Ascending aorta (tissue), 2 donors: ENCODE measurements around the gene STK24. TPM values are rescaled to one million over a fixed set of nuclear protein-coding genes. Genes with fewer than 3 reads are reported as not detected.
A peak's percentile ranks its signal among the peaks of the same experiment; 100 is the strongest.

ENCODE experiments used
- DNase-seq, 2 donors: peaks; one replicate each; pipeline ENCODE4 v3.0.0-alpha.2; 2019; ENCODE audit warnings: low spot score in 2 of 2
- H3K27ac ChIP-seq, 2 donors: fragments of 200-600 bp; sonication (generic); one replicate each; pipeline ENCODE4 v1.5.1; 2016 to 2017; ENCODE audit warnings: mild to moderate bottlenecking in 1 of 2
- H3K27me3 ChIP-seq: fragments of 200-600 bp; sonication (generic); one replicate; pipeline ENCODE4 v1.5.1; 2017
- H3K36me3 ChIP-seq, 2 donors: fragments of 200-600 bp; sonication (generic); one replicate each; pipeline ENCODE4 v1.5.1; 2016
- H3K4me1 ChIP-seq, 2 donors: fragments of 200-600 bp; sonication (generic); one replicate each; pipeline ENCODE4 v1.5.1; 2016 to 2017; ENCODE audit warnings: mild to moderate bottlenecking in 1 of 2
- H3K4me3 ChIP-seq, 2 donors: fragments of 200-600 bp; sonication (generic); one replicate each; pipeline ENCODE4 v1.5.1; 2016 to 2017; ENCODE audit warnings: mild to moderate bottlenecking in 1 of 2
- H3K9me3 ChIP-seq, 2 donors: fragments of 200-600 bp; sonication (generic); one replicate each; pipeline ENCODE4 v1.5.1; 2016
- CTCF ChIP-seq, 3 experiments: fragments of 200-600 bp in 2 of 3; fragments of 450-650 bp in 1 of 3; sonication (generic) in 2 of 3; IDR thresholded peaks; one replicate each; pipeline ENCODE4 v1.5.1; 2016 to 2019; ENCODE audit warnings: antibody characterized with exemption in 3 of 3, mild to moderate bottlenecking in 1 of 3, moderate library complexity in 1 of 3
- intact Hi-C: fragments of 100-400 bp; cut with DNase I; formaldehyde crosslinking; loops from one replicate; pipeline ENCODE4 v1.15.1; 2023
- total RNA-seq: library from RNA; depleted of rRNA; stranded (reverse); fragments of >200 nt; gene quantifications from one replicate; pipeline ENCODE4 v1.1.0, GENCODE V29; 2016

STK24 gene
- total RNA-seq, 1 donor from 2014 or later: 35.4 TPM

- Histone ChIP-seq H3K27me3 (no peaks in the 10 kb centered on the region), H3K4me1 (peaks cover 2 to 26% of the 10 kb centered on the region in 2 donors), H3K9me3 (no peaks in the 10 kb centered on the region), H3K36me3 (peaks cover 0 to 16% of the 10 kb centered on the region in 2 donors), H3K27ac (peak overlapping the region in 1 of 2 donors; percentile 63), H3K4me3 (no peak overlapping the region)
- intact Hi-C loops: loop anchor here (5.0 kb wide), 3 partner anchors 127 to 473 kb away; partner anchors contain the start of gene STK24
- no peak for TF ChIP-seq CTCF (IDR thresholded peaks at IDR 0.05)
- DNase-seq: no peak
These were observed 126.9 kb downstream of the STK24 start for GRCh38 chr13:98450026-98450425.

- no peaks in the 10 kb centered on the region for H3K9me3 ChIP-seq
- no peak for TF ChIP-seq CTCF (IDR thresholded peaks at IDR 0.05)
- intact Hi-C loops: loop anchor here (5.0 kb wide), 1 partner anchor 223 kb away; no protein-coding TSS in a partner anchor
- peaks cover 0 to 16% of the 10 kb centered on the region in 2 donors for H3K36me3 ChIP-seq
- no peak for DNase-seq
- no peaks in the 10 kb centered on the region for H3K27me3 ChIP-seq
- H3K27ac ChIP-seq: no peak overlapping the region
- H3K4me1 ChIP-seq: peaks cover 2 to 21% of the 10 kb centered on the region in 2 donors
- no peak overlapping the region for H3K4me3 ChIP-seq
These were observed 127.6 kb downstream of the STK24 start for GRCh38 chr13:98449273-98449672.

DNA sequence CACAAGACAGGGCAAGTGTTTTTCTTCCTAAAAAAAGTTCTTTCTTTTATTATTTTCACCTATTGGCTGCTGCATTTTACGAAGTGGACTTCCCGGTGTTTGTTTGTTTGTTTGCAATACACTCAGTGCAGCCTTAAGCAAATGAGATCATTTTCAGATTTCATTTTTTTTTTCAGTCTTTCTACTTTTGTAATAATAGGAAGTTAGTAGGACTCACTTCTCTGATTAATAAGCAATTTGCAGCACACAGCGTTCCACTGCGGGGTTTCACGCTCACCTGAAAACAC, 128.3 kb downstream of the STK24 start:
- TF ChIP-seq CTCF (IDR thresholded peaks at IDR 0.05): no peak
- Histone ChIP-seq H3K9me3 (no peaks in the 10 kb centered on the region), H3K27me3 (no peaks in the 10 kb centered on the region), H3K4me1 (peaks cover 2 to 16% of the 10 kb centered on the region in 2 donors), H3K4me3 (no peak overlapping the region), H3K27ac (no peak overlapping the region), H3K36me3 (peaks cover 0 to 16% of the 10 kb centered on the region in 2 donors)
- intact Hi-C loops: loop anchor here (5.0 kb wide), 1 partner anchor 224 kb away; no protein-coding TSS in a partner anchor
- no peak for DNase-seq

GRCh38 chr13:98447881-98448641, 128.8 kb downstream of the STK24 start:
- no peak overlapping the region for H3K4me3 ChIP-seq
- no peak overlapping the region for H3K27ac ChIP-seq
- no peaks in the 10 kb centered on the region for H3K27me3 ChIP-seq
- H3K9me3 ChIP-seq: no peaks in the 10 kb centered on the region
- DNase-seq: no peak
- TF ChIP-seq CTCF (IDR thresholded peaks at IDR 0.05): peak in 1 of 3 experiments; percentile 24
- H3K4me1 ChIP-seq: peaks cover 2 to 16% of the 10 kb centered on the region in 2 donors
- peaks cover 0 to 16% of the 10 kb centered on the region in 2 donors for H3K36me3 ChIP-seq
- intact Hi-C loops: loop anchor here (5.0 kb wide), 1 partner anchor 224 kb away; no protein-coding TSS in a partner anchor

- Histone ChIP-seq H3K4me3 (no peak overlapping the region), H3K27me3 (no peaks in the 10 kb centered on the region), H3K4me1 (peaks cover 2 to 14% of the 10 kb centered on the region in 2 donors), H3K27ac (no peak overlapping the region), H3K36me3 (peaks cover 0 to 8% of the 10 kb centered on the region in 2 donors), H3K9me3 (no peaks in the 10 kb centered on the region)
- no peak for DNase-seq
- TF ChIP-seq CTCF (IDR thresholded peaks at IDR 0.05): no peak
- intact Hi-C loops: loop anchor here (5.0 kb wide), 1 partner anchor 225 kb away; no protein-coding TSS in a partner anchor
These were observed 129.8 kb downstream of the STK24 start for GRCh38 chr13:98447130-98447529.
